WTC11 (cell line): Measurements from ENCODE around the gene GIT1.

Source experiments
- ATF1 ChIP-seq: sonication (generic); formaldehyde crosslinking; IDR thresholded peaks from 2 replicates; pipeline ENCODE4 v1.8.1; 2023; ENCODE audit warnings: mild to moderate bottlenecking, moderate library complexity, missing genetic modification reagents
- CREM ChIP-seq: sonication (generic); formaldehyde crosslinking; IDR thresholded peaks from 2 replicates; pipeline ENCODE4 v1.8.1; 2022; ENCODE audit warnings: mild to moderate bottlenecking, missing genetic modification reagents, moderate library complexity
- ETV6 ChIP-seq: sonication (generic); formaldehyde crosslinking; IDR thresholded peaks from 2 replicates; pipeline ENCODE4 v1.8.1; 2022; ENCODE audit warnings: mild to moderate bottlenecking, missing genetic modification reagents
- MXD4 ChIP-seq: fragments of 250-450 bp; sonication (Bioruptor Pico); IDR thresholded peaks from 2 replicates; pipeline ENCODE4 v1.8.0; 2021; ENCODE audit warnings: mild to moderate bottlenecking, moderate library complexity, borderline replicate concordance
- NR3C1 ChIP-seq: sonication (generic); formaldehyde crosslinking; conservative IDR thresholded peaks from 2 replicates; pipeline ENCODE4 v1.8.1; 2023; ENCODE audit warnings: low read depth, mild to moderate bottlenecking, missing genetic modification reagents
- SP1 ChIP-seq: sonication (generic); formaldehyde crosslinking; conservative IDR thresholded peaks from 2 replicates; pipeline ENCODE4 v1.8.1; 2022; ENCODE audit warnings: missing genetic modification reagents
- ZNF317 ChIP-seq: sonication (generic); formaldehyde crosslinking; IDR thresholded peaks from 2 replicates; pipeline ENCODE4 v1.8.1; 2023; ENCODE audit warnings: low read depth, mild to moderate bottlenecking, moderate library complexity, missing genetic modification reagents, borderline replicate concordance
- TF ChIP-seq, protein P1 (sequence below): fragments of 200-600 bp; IDR thresholded peaks from 2 replicates; pipeline ENCODE4 v1.8.0; 2022; ENCODE audit warnings: antibody characterized with exemption
- TF ChIP-seq, protein P2 (sequence below): sonication (generic); formaldehyde crosslinking; conservative IDR thresholded peaks from 2 replicates; pipeline ENCODE4 v1.8.1; 2022; ENCODE audit warnings: mild to moderate bottlenecking, missing genetic modification reagents
- TF ChIP-seq, protein P3 (sequence below): sonication (generic); formaldehyde crosslinking; IDR thresholded peaks from 2 replicates; pipeline ENCODE4 v1.8.1; 2023; ENCODE audit warnings: mild to moderate bottlenecking, missing genetic modification reagents, moderate library complexity
- TF ChIP-seq, protein P4 (sequence below): sonication (generic); formaldehyde crosslinking; IDR thresholded peaks from 2 replicates; pipeline ENCODE4 v1.8.0; 2022; ENCODE audit warnings: mild to moderate bottlenecking, missing genetic modification reagents

DNA sequence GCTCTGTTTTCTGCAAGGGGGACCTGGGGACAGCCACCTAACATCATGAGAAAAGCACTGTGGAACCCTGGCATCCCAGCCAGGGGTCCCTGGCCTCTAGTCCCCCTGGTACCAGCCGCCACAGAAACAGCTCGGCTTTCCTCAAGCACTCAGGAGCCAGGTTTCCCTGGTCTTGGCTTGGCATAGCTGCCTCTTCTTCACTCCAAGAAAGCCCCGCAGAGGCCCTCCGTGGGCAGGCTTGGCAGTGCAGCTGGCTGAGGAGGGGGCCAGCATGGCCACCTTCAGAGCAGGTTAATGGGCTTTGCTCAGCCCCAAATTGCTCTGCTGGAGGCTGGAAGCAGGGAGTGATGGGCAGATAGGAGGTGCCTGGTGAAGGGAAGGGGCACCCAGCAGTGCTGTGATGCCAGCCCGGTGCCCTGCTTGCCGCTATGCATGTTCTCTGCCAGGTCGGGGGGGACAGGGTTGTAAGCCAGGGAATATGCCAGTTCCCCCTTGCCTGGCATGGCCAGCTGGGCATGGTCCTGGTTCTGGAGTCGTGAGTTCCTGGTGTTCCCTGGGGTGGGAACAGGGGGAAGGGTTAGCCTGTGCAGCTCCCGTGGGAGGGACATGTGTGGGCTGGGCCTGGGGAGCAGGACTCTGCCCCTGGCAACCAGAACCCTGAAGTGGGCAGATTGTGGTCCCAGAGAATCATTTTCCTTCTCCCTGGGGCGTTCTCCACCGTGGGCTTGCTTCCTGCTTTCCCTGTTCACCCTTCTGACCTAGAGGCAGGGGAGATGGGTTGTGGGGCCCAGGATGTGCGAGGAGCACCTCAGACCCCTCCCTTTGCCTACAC is 6.7 kb upstream of the GIT1 start:
- TF ChIP-seq, protein P1, sequence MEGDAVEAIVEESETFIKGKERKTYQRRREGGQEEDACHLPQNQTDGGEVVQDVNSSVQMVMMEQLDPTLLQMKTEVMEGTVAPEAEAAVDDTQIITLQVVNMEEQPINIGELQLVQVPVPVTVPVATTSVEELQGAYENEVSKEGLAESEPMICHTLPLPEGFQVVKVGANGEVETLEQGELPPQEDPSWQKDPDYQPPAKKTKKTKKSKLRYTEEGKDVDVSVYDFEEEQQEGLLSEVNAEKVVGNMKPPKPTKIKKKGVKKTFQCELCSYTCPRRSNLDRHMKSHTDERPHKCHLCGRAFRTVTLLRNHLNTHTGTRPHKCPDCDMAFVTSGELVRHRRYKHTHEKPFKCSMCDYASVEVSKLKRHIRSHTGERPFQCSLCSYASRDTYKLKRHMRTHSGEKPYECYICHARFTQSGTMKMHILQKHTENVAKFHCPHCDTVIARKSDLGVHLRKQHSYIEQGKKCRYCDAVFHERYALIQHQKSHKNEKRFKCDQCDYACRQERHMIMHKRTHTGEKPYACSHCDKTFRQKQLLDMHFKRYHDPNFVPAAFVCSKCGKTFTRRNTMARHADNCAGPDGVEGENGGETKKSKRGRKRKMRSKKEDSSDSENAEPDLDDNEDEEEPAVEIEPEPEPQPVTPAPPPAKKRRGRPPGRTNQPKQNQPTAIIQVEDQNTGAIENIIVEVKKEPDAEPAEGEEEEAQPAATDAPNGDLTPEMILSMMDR, result no peak
- TF ChIP-seq, protein P2, sequence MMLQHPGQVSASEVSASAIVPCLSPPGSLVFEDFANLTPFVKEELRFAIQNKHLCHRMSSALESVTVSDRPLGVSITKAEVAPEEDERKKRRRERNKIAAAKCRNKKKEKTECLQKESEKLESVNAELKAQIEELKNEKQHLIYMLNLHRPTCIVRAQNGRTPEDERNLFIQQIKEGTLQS (CRISPR knock-in tag), result no peak
- no peak for TF ChIP-seq SP1 (CRISPR knock-in tag)
- no peak for TF ChIP-seq CREM (CRISPR knock-in tag)
- TF ChIP-seq, protein P3, sequence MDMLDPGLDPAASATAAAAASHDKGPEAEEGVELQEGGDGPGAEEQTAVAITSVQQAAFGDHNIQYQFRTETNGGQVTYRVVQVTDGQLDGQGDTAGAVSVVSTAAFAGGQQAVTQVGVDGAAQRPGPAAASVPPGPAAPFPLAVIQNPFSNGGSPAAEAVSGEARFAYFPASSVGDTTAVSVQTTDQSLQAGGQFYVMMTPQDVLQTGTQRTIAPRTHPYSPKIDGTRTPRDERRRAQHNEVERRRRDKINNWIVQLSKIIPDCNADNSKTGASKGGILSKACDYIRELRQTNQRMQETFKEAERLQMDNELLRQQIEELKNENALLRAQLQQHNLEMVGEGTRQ (CRISPR knock-in tag), result no peak
- TF ChIP-seq, protein P4, sequence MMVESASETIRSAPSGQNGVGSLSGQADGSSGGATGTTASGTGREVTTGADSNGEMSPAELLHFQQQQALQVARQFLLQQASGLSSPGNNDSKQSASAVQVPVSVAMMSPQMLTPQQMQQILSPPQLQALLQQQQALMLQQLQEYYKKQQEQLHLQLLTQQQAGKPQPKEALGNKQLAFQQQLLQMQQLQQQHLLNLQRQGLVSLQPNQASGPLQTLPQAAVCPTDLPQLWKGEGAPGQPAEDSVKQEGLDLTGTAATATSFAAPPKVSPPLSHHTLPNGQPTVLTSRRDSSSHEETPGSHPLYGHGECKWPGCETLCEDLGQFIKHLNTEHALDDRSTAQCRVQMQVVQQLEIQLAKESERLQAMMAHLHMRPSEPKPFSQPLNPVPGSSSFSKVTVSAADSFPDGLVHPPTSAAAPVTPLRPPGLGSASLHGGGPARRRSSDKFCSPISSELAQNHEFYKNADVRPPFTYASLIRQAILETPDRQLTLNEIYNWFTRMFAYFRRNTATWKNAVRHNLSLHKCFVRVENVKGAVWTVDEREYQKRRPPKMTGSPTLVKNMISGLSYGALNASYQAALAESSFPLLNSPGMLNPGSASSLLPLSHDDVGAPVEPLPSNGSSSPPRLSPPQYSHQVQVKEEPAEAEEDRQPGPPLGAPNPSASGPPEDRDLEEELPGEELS (CRISPR knock-in tag), result no peak
- no peak for TF ChIP-seq ETV6 (CRISPR knock-in tag)
- TF ChIP-seq ATF1 (CRISPR knock-in tag), result no peak
- no peak for TF ChIP-seq NR3C1 (CRISPR knock-in tag)
- TF ChIP-seq MXD4 (CRISPR knock-in tag), result no peak
- no peak for TF ChIP-seq ZNF317
